ENCODE data around the gene MUC3A. TPM values are rescaled to one million over a fixed set of nuclear protein-coding genes. Genes with fewer than 3 reads are reported as not detected.

Gene MUC3A
- total and polyA plus RNA-seq, 10 of the 15 experiments (the other 5 are each of a cell fraction or from before 2014, with no cell fraction given), result 0.07 to 0.10 TPM; not detected in 8

GRCh38 chr7:100975371-100975821 lies 26.1 kb downstream of the MUC3A start:
- SMC1A ChIA-PET (ENCODE audit: uncharacterized antibody, unreplicated experiment), result interaction anchor here (0.6 kb wide), 1 partner anchor 75 kb away, joined by 3 read pairs; no protein-coding TSS in a partner anchor
- no peak overlapping the region for H3K9ac ChIP-seq (ENCODE audit: control insufficient read depth, insufficient read depth, low read length)
- DNase-seq (ENCODE audit: low read depth, low spot score) (no peak), FAIRE-seq (no peak), ATAC-seq (no peak)
- H3K79me2 ChIP-seq (ENCODE audit: control insufficient read depth, insufficient read depth, low read length), result no peaks in the 10 kb centered on the region
- no peak overlapping the region for H3K27ac ChIP-seq (ENCODE audit: control insufficient read depth, insufficient read depth)
- RAD21 ChIA-PET (ENCODE audit: unreplicated experiment), result no interaction called here
- TF ChIP-seq, protein P1, sequence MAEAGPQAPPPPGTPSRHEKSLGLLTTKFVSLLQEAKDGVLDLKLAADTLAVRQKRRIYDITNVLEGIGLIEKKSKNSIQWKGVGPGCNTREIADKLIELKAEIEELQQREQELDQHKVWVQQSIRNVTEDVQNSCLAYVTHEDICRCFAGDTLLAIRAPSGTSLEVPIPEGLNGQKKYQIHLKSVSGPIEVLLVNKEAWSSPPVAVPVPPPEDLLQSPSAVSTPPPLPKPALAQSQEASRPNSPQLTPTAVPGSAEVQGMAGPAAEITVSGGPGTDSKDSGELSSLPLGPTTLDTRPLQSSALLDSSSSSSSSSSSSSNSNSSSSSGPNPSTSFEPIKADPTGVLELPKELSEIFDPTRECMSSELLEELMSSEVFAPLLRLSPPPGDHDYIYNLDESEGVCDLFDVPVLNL (IDR thresholded peaks at IDR 0.05; ENCODE audit: low read depth, low read length), result no peak
- TF ChIP-seq RB1 (IDR thresholded peaks at IDR 0.05; ENCODE audit: borderline replicate concordance) (no peak), MXI1 (IDR thresholded peaks at IDR 0.05; ENCODE audit: low read depth, low read length) (no peak), BCL3 (IDR thresholded peaks at IDR 0.05; ENCODE audit: borderline replicate concordance, insufficient read depth, low read depth, low read length, poor library complexity, severe bottlenecking) (no peak), ZNF274 (IDR thresholded peaks at IDR 0.05; ENCODE audit: insufficient read depth, insufficient read length) (no peak), BCL11A (IDR thresholded peaks at IDR 0.05; ENCODE audit: low read depth, low read length) (no peak), HSF1 (IDR thresholded peaks at IDR 0.05; ENCODE audit: low read depth, low read length) (no peak), FOS (IDR thresholded peaks at IDR 0.05; ENCODE audit: borderline replicate concordance, extremely low read depth, insufficient read length) (no peak), ATF7 (IDR thresholded peaks at IDR 0.05; ENCODE audit: low read depth) (no peak), RAD51 (IDR thresholded peaks at IDR 0.05) (no peak), ZBED1 (IDR thresholded peaks at IDR 0.05; ENCODE audit: borderline replicate concordance) (no peak)
- no peaks in the 10 kb centered on the region for H4K20me1 ChIP-seq (ENCODE audit: control insufficient read depth, insufficient read depth)
- POLR2A ChIA-PET, result interaction anchor here (0.5 kb wide), 1 partner anchor 73 kb away, joined by 4 read pairs; no protein-coding TSS in a partner anchor
- H2AFZ ChIP-seq (ENCODE audit: control insufficient read depth, low read depth, low read length), result no peak overlapping the region
- in situ Hi-C loops (cut with MboI), result no loop called here
- intact Hi-C loops (cut with micrococcal nuclease; ENCODE audit: unreplicated experiment), result no loop called here
- no peaks in the 10 kb centered on the region for H3K36me3 ChIP-seq (ENCODE audit: control insufficient read depth in 2 of 2, insufficient read depth in 2 of 2, low read length in 1 of 2)
- no peaks in the 10 kb centered on the region; a peak in 1 of 4 replicates for H3K27me3 ChIP-seq (replicated peaks in 1 of 2; ENCODE audit: control insufficient read depth in 2 of 2, insufficient read depth in 2 of 2, low read length in 1 of 2)
- H3K4me2 ChIP-seq (ENCODE audit: control insufficient read depth, insufficient read depth), result no peak overlapping the region
- CTCF ChIA-PET, result no interaction called here
- no peaks in the 10 kb centered on the region for H3K9me3 ChIP-seq (replicated peaks; ENCODE audit: control insufficient read depth, insufficient read depth, low read length)
- no TSS peak for BruUV-seq (replicated peaks)
- H3K4me1 ChIP-seq (ENCODE audit: control insufficient read depth, insufficient read depth, low read length), result no peaks in the 10 kb centered on the region
- no peak overlapping the region for H3K4me3 ChIP-seq
- 26% methylated on average over 3 of the region's 3 CpGs for WGBS (ENCODE audit: insufficient coverage, insufficient replicate concordance, low lambda C conversion rate, missing lambda C conversion rate)
